Motor neuron (in vitro differentiated cells): ENCODE results near the gene RAPGEF1. TPM values are rescaled to one million over a fixed set of nuclear protein-coding genes. Genes with fewer than 3 reads are reported as not detected.

ENCODE experiments used
- ATAC-seq, 8 experiments: fragments of 200-7000 bp; cut with Tn5 transposase; replicated peaks in 6 of 8; 2 replicates each; pipeline ENCODE4 v1.8.0; 2021; ENCODE audit warnings: mild to moderate bottlenecking in 8 of 8, moderate library complexity in 8 of 8
- H3K27ac ChIP-seq, 2 donors: fragments of 250-450 bp; sonication (Bioruptor Pico); 2 replicates each; pipeline ENCODE4 v1.9.0; 2021; ENCODE audit warnings: antibody characterized with exemption in 2 of 2, mild to moderate bottlenecking in 2 of 2, moderate library complexity in 1 of 2
- H3K4me1 ChIP-seq, 2 donors: fragments of 250-450 bp; sonication (Bioruptor Pico); replicated peaks in 1 of 2; 2 replicates each; pipeline ENCODE4 v1.6.1; 2021; ENCODE audit warnings: antibody characterized with exemption in 2 of 2, mild to moderate bottlenecking in 2 of 2, moderate library complexity in 1 of 2
- H3K4me3 ChIP-seq, 5 donors: fragments of 250-450 bp; sonication (Bioruptor Pico); 2 replicates each; pipeline ENCODE4 v1.9.0; 2021; ENCODE audit warnings: antibody characterized with exemption in 5 of 5, mild to moderate bottlenecking in 5 of 5, moderate library complexity in 4 of 5
- WGBS, 10 experiments: fragments of 450-650 bp; shearing (Covaris generic); methylation state at CpG; one replicate each; pipeline ENCODE4 v1.0.0; 2022; 5-methylcytosine and 5-hydroxymethylcytosine counted together
- in situ Hi-C, 9 experiments: fragments of 400-800 bp; cut with MboI; loops; one replicate each; pipeline ENCODE4 v1.15.0; 2021; ENCODE audit warnings: low sequenced_read_pairs in 9 of 9, low pct_unique_long_range_greater_than_20kb in 2 of 9; ENCODE audit not compliant: unreplicated experiment in 9 of 9
- total RNA-seq, 8 experiments: library from RNA; unstranded; fragments of 300-600 nt; gene quantifications; 2 replicates each; pipeline versions ENCODE4 v1.2.3 to v1.2.4, GENCODE V29; 2022

Gene RAPGEF1
- total RNA-seq, 8 experiments from 2014 or later = 15.4 to 42.0 (median 24.9) TPM

- ATAC-seq = peak; percentile 80 to 96 (median 89)
- no peaks in the 10 kb centered on the region for H3K4me1 ChIP-seq
- in situ Hi-C loops = loop anchor here in 5 of 9 experiments (10.0 to 25.0 kb wide), 2 partner anchors 146 to 154 kb away; partner anchors contain the start of gene RAPGEF1 (in 5 of the 5)
- no peak overlapping the region for H3K27ac ChIP-seq
- 75 to 100% (median 80%) methylated on average over 1 to 4 of the region's 21 CpGs; no CpG with 5 or more reads in 5 of the 10 experiments for WGBS, 10 experiments
- no peak overlapping the region for H3K4me3 ChIP-seq
These were observed 148.7 kb downstream of the RAPGEF1 start for GRCh38 chr9:131590907-131591844.

- Histone ChIP-seq H3K4me3 (no peak overlapping the region), H3K4me1 (no peaks in the 10 kb centered on the region), H3K27ac (no peak overlapping the region)
- ATAC-seq = no peak
- 20 to 100% (median 80%) methylated on average over 1 to 4 of the region's 13 CpGs; no CpG with 5 or more reads in 4 of the 10 experiments for WGBS, 10 experiments
- in situ Hi-C loops = loop anchor here in 5 of 9 experiments (10.0 to 25.0 kb wide), 2 partner anchors 147 to 154 kb away; partner anchors contain the start of gene RAPGEF1 (in 5 of the 5)
These were observed 149.4 kb downstream of the RAPGEF1 start for GRCh38 chr9:131590449-131590848.

- no peak for ATAC-seq
- Histone ChIP-seq H3K4me3 (no peak overlapping the region), H3K4me1 (no peaks in the 10 kb centered on the region), H3K27ac (no peak overlapping the region)
- 60 to 100% (median 88%) methylated on average over 1 to 8 of the region's 14 CpGs; no CpG with 5 or more reads in 6 of the 10 experiments for WGBS, 10 experiments
- in situ Hi-C loops = loop anchor here in 5 of 9 experiments (10.0 to 25.0 kb wide), 2 partner anchors 147 to 155 kb away; partner anchors contain the start of gene RAPGEF1 (in 5 of the 5)
These were observed 149.9 kb downstream of the RAPGEF1 start for GRCh38 chr9:131589993-131590392.

GRCh38 chr9:131589124-131589711, 150.7 kb downstream of the RAPGEF1 start:
- no peak overlapping the region for H3K27ac ChIP-seq
- no peaks in the 10 kb centered on the region for H3K4me1 ChIP-seq
- H3K4me3 ChIP-seq = no peak overlapping the region
- in situ Hi-C loops = loop anchor here in 3 of 9 experiments (25.0 kb wide), 1 partner anchor 148 kb away; the partner anchor contains the start of gene RAPGEF1 (in 3 of the 3)
- no peak for ATAC-seq
- 80 to 100% (median 95%) methylated on average over 1 to 7 of the region's 16 CpGs; no CpG with 5 or more reads in 4 of the 10 experiments for WGBS, 10 experiments

DNA sequence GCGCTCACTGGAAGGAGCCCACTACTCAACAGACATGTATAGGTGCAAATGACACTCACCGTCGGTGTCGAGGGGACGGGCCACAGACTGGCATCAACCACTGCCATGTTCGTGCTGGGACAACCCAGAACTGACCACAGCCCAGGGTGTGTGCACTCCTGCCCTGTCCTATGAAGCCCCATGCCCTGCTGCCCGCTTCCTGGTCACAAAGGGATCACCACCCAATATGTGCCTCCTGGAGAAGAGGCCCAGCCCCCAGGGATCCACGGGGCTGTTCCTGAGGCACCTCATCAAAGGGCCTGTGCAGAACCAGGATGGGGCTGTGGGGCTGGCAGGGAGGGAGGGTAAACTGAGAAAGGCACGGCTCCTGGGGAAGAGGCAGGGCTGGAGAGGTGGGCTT, 151.5 kb downstream of the RAPGEF1 start:
- Histone ChIP-seq H3K27ac (no peak overlapping the region), H3K4me1 (no peaks in the 10 kb centered on the region), H3K4me3 (no peak overlapping the region)
- ATAC-seq = no peak
- 87 to 100% (median 100%) methylated on average over 1 to 4 of the region's 9 CpGs; no CpG with 5 or more reads in 6 of the 10 experiments for WGBS, 10 experiments
- in situ Hi-C loops = loop anchor here in 3 of 9 experiments (25.0 kb wide), 1 partner anchor 149 kb away; the partner anchor contains the start of gene RAPGEF1 (in 3 of the 3)

- ATAC-seq = no peak
- no peaks in the 10 kb centered on the region for H3K4me1 ChIP-seq
- in situ Hi-C loops = loop anchor here in 3 of 9 experiments (25.0 kb wide), 1 partner anchor 149 kb away; the partner anchor contains the start of gene RAPGEF1 (in 3 of the 3)
- WGBS, 10 experiments = 80 to 87% (median 80%) methylated on average over 1 to 10 of the region's 14 CpGs; no CpG with 5 or more reads in 7 of the 10 experiments
- H3K27ac ChIP-seq = no peak overlapping the region
- no peak overlapping the region for H3K4me3 ChIP-seq
These were observed 152.0 kb downstream of the RAPGEF1 start for GRCh38 chr9:131587906-131588305.

GRCh38 chr9:131587331-131587730, 152.5 kb downstream of the RAPGEF1 start:
- Histone ChIP-seq H3K27ac (no peak overlapping the region), H3K4me1 (no peaks in the 10 kb centered on the region), H3K4me3 (no peak overlapping the region)
- 60 to 100% (median 76%) methylated on average over 1 to 4 of the region's 9 CpGs; no CpG with 5 or more reads in 5 of the 10 experiments for WGBS, 10 experiments
- ATAC-seq = no peak
- in situ Hi-C loops = loop anchor here in 3 of 9 experiments (25.0 kb wide), 1 partner anchor 150 kb away; the partner anchor contains the start of gene RAPGEF1 (in 3 of the 3)

GRCh38 chr9:131585375-131585774, 154.5 kb downstream of the RAPGEF1 start:
- ATAC-seq = no peak
- no peak overlapping the region for H3K27ac ChIP-seq
- H3K4me3 ChIP-seq = no peak overlapping the region
- H3K4me1 ChIP-seq = no peaks in the 10 kb centered on the region
- in situ Hi-C loops = loop anchor here in 3 of 9 experiments (25.0 kb wide), 1 partner anchor 152 kb away; the partner anchor contains the start of gene RAPGEF1 (in 3 of the 3)
- WGBS, 10 experiments = 40 to 100% (median 95%) methylated on average over 1 to 5 of the region's 8 CpGs; no CpG with 5 or more reads in 6 of the 10 experiments

DNA sequence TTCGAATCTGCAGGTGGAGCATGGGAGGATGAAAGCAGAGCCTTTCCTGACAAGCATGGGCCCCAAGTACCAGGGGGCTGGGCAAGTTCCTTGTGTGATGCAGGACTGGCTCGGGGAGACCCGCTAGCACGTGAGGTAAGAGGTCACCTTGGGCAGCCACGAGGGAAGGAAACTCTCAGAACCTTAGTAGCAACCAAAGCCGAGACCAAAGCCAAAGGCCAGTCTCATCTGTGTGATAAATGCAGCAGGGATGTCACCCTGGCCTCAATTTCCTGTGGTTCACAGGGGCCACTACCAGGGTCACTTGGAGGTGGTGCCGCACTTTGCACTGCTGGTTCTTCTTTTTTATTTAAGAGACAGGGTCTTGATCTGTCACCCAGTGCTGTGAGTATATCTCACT, 155.0 kb downstream of the RAPGEF1 start:
- in situ Hi-C loops = loop anchor here in 3 of 9 experiments (25.0 kb wide), 1 partner anchor 152 kb away; the partner anchor contains the start of gene RAPGEF1 (in 3 of the 3)
- 84 to 100% (median 100%) methylated on average over 1 to 6 of the region's 7 CpGs; no CpG with 5 or more reads in 4 of the 10 experiments for WGBS, 10 experiments
- no peaks in the 10 kb centered on the region for H3K4me1 ChIP-seq
- no peak for ATAC-seq
- no peak overlapping the region for H3K4me3 ChIP-seq
- H3K27ac ChIP-seq = no peak overlapping the region

- in situ Hi-C loops = loop anchor here in 3 of 9 experiments (25.0 kb wide), 1 partner anchor 153 kb away; the partner anchor contains the start of gene RAPGEF1 (in 3 of the 3)
- no peak overlapping the region for H3K27ac ChIP-seq
- no peak for ATAC-seq
- 95 to 100% (median 97%) methylated on average over 1 to 6 of the region's 27 CpGs; no CpG with 5 or more reads in 7 of the 10 experiments for WGBS, 10 experiments
- no peaks in the 10 kb centered on the region for H3K4me1 ChIP-seq
- no peak overlapping the region for H3K4me3 ChIP-seq
These were observed 155.9 kb downstream of the RAPGEF1 start for GRCh38 chr9:131583836-131584555.

DNA sequence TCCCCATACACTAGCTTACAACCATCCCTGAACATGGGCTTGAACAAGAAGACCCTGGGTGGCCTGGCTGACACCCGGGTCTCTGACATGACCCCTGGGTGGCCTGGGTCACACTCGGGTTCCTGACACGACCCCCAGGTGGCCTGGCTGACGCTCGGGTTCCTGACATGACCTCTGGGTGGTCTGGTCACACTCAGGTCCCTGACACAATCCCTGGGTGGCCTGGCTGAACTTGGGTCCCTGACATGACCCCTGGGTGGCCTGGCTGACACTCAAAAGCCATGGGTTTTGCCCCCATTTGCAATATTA, 156.6 kb downstream of the RAPGEF1 start:
- in situ Hi-C loops = loop anchor here in 3 of 9 experiments (25.0 kb wide), 1 partner anchor 154 kb away; the partner anchor contains the start of gene RAPGEF1 (in 3 of the 3)

More for the DNA sequence above, 156.6 kb downstream of the RAPGEF1 start:
- Histone ChIP-seq H3K27ac (no peak overlapping the region), H3K4me1 (no peaks in the 10 kb centered on the region), H3K4me3 (no peak overlapping the region)
- ATAC-seq = no peak
- 60 to 80% methylated on average over 1 to 2 of the region's 5 CpGs; no CpG with 5 or more reads in 8 of the 10 experiments for WGBS, 10 experiments
